Body of pancreas (tissue), 4 donors: ENCODE measurements around the gene ROBO1.

ENCODE experiments used
- CTCF ChIP-seq, 7 experiments: fragments of 450-650 bp in 4 of 7; fragments of 200-600 bp in 3 of 7; sonication (generic) in 3 of 7; IDR thresholded peaks; one replicate each; pipeline ENCODE4 v1.5.1; 2016 to 2019; ENCODE audit warnings: antibody characterized with exemption in 7 of 7
- POLR2A ChIP-seq, 3 donors: fragments of 450-650 bp; IDR thresholded peaks; one replicate each; pipeline ENCODE4 v1.6.1; 2016; ENCODE audit warnings: antibody characterized with exemption in 3 of 3, mild to moderate bottlenecking in 2 of 3

GRCh38 chr3:78798266-78798832, 969.4 kb downstream of the ROBO1 start:
- TF ChIP-seq CTCF (IDR thresholded peaks at IDR 0.05): no peak
- TF ChIP-seq POLR2A (IDR thresholded peaks at IDR 0.05): no peak
